ENCODE measurements around the gene MRM2.

GRCh38 chr7:2260820-2261219 is 18.8 kb upstream of the MRM2 start:
- TF ChIP-seq YY1 (IDR thresholded peaks at IDR 0.05; ENCODE audit: insufficient read depth, insufficient read length), result no peak
- no peak for TF ChIP-seq SUZ12 (IDR thresholded peaks at IDR 0.05; ENCODE audit: extremely low read depth, insufficient read depth, insufficient read length)
- TF ChIP-seq ZNF274 (IDR thresholded peaks at IDR 0.05; ENCODE audit: low read depth, low read length), result no peak

Data from NT2/D1 (cell line).